T-helper 2 cell treated with Interferon-gamma antibody and Interleukin-4, amounts not matched to agents 5 μg/mL and 100 μg/mL, for 36 hours (primary cell): ENCODE measurements around the gene EZH2.
A peak's percentile ranks its signal among the peaks of the same experiment; 100 is the strongest.

Source experiments
- DNase-seq: peaks from one replicate; pipeline ENCODE4 v3.0.0; 2021; ENCODE audit warnings: low spot score
- H3K27ac Mint-ChIP-seq: one replicate; pipeline ENCODE4 v1.8.0; 2021; ENCODE audit warnings: mild to moderate bottlenecking, mixed read lengths
- H3K27me3 Mint-ChIP-seq: one replicate; pipeline ENCODE4 v1.8.0; 2021; ENCODE audit warnings: low read depth, mixed read lengths
- H3K36me3 Mint-ChIP-seq: one replicate; pipeline ENCODE4 v1.8.0; 2021; ENCODE audit warnings: low read depth, mixed read lengths
- H3K4me1 Mint-ChIP-seq: one replicate; pipeline ENCODE4 v1.8.0; 2021; ENCODE audit warnings: low read depth, mixed read lengths
- H3K4me3 Mint-ChIP-seq: one replicate; pipeline ENCODE4 v1.8.0; 2022; ENCODE audit warnings: mild to moderate bottlenecking, moderate library complexity, mixed read lengths
- H3K9me3 Mint-ChIP-seq: one replicate; pipeline ENCODE4 v1.8.0; 2021; ENCODE audit warnings: mixed read lengths

The EZH2 gene

DNA sequence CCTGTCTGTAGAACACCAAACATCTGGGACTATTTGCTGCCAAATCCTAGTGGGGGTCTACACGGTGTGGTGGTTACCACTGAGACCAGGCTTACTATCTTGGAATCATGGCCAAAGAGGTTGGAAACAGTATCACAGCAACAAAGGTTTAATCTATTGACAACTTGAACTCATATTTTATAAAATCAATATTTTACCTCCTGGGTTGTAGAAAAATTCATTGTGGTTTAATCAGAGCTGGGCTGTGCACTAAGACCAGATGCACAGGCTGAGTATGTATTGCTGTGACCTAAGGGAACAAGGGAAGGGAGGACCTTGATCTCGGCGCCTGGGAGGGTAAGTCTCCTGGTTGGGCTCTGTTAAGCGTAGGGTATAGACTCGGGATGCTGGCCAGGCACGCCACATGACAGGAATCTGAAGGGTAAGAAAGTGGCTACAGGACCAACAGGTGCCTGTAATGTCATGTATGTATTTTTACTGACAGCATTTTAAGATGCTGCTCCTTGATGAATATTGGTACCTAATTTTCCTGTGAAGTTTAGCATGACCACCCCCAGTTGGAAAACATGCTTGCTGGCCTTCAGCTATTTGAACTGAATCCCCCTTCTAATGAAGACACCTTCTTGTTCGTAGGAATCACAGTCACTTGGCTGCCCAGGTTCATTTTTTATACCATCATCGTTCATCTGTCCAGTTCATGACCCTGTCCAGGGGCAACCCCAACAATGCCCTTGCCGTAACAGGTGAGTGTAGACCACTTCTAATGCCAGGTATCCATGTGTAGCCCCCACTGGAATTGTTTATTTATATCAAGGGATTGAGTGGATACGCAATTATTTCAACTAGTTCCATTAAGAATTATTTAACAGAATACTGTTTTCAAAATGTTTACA lies 79.5 kb downstream of the EZH2 start:
- Mint-ChIP-seq H3K4me3 (no peak overlapping the region), H3K4me1 (no peaks in the 10 kb centered on the region), H3K27ac (no peak overlapping the region), H3K36me3 (peaks cover 45% of the 10 kb centered on the region), H3K9me3 (no peaks in the 10 kb centered on the region), H3K27me3 (no peaks in the 10 kb centered on the region)
- DNase-seq = no peak

DNA sequence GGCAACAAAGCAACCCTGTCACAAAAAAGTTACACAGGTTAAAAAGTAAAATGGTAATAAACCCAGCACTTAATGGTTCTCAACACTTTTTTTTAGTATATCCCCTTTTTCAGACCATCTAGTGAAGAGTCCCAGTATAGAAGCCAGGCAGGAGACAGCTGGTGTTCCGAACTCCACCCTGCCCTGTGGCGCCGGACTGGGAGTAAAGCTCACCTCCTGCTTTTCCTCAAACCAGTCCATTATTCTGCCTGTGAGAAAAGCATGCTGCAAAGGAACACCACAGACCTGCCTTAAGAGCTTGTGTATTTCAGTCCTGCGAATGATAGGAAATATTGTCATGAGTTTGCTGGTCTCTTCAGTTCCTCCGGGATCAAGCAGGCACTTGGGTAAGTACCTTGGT lies 81.0 kb downstream of the EZH2 start:
- H3K4me1 Mint-ChIP-seq = no peaks in the 10 kb centered on the region
- peaks cover 46% of the 10 kb centered on the region for H3K36me3 Mint-ChIP-seq
- H3K4me3 Mint-ChIP-seq = no peak overlapping the region
- H3K27ac Mint-ChIP-seq = no peak overlapping the region
- DNase-seq = no peak
- no peaks in the 10 kb centered on the region for H3K27me3 Mint-ChIP-seq
- H3K9me3 Mint-ChIP-seq = no peaks in the 10 kb centered on the region

DNA sequence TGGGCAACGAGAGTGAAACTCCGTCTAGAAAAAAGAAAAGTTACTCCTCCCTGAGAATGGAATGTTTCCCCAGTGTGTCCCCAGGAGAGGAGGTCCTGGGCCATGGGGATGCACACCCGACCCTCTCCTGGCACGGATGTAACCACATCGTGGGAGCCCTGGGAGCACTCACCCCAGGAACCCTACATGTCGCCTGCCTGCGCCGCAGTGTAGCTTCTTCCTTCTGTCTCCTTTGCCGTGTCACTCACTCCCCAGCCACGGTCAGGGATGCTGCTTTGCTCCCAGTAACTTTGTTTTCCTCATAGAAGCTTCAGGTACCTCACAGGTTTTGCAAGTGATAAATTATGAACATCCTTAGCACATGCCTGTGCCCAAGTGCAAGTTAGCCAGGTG lies 82.0 kb downstream of the EZH2 start:
- H3K36me3 Mint-ChIP-seq = peaks cover 44% of the 10 kb centered on the region
- no peak for DNase-seq
- H3K4me3 Mint-ChIP-seq = no peak overlapping the region
- H3K27ac Mint-ChIP-seq = no peak overlapping the region
- no peaks in the 10 kb centered on the region for H3K27me3 Mint-ChIP-seq
- H3K9me3 Mint-ChIP-seq = no peaks in the 10 kb centered on the region
- no peaks in the 10 kb centered on the region for H3K4me1 Mint-ChIP-seq

DNA sequence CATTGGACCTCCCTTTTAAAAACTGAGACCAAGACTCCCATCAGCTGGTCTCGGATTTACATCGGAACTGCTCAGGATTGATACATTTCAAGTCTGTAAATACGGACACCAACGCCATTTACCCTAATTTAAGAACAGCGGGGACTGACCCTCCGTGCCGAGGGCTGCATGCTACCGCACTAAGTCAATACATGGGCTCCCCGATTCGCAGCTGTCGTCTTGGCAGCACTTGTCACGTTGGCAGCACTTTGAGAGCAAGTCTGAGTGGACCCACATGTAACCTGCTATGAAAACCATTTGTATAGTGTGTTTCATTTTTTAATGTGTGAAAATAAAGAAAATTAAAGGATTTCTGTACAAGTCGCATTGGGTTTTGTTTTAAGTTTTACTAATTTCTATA lies 83.4 kb downstream of the EZH2 start:
- Mint-ChIP-seq H3K4me1 (no peaks in the 10 kb centered on the region), H3K27me3 (no peaks in the 10 kb centered on the region), H3K36me3 (peaks cover 45% of the 10 kb centered on the region), H3K4me3 (no peak overlapping the region), H3K9me3 (no peaks in the 10 kb centered on the region), H3K27ac (no peak overlapping the region)
- DNase-seq = no peak

DNA sequence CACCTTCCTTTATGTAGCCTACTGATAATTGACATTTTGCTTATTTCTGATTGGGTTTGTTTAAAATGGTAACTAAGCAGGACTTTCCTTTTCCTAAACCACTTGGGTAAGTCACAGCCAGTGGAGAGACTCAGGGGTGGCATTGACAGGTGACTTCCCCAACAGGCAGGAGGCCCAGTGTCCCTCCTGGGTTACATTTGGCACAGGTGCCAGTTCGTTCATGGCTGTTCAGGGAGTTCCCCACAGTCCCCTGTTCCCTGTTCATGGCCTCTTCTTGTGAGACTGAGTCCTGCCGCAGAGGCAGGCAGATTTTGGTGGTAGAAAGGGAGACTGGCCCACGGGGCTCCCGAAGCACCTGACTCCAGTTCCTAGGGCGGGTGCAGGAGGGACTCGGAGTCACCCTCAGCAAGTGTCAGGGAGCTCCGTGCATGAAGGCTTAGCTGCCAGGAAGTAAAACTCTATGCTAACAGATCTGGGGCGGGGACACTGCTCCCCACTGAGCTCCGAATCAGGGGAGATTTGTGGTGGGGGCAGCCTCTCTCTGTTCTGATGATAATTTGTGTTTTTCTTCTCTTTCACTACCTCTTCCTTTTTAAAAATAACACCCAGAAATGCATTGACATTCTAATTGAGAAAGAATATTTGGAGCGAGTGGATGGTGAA lies 84.1 kb downstream of the EZH2 start:
- H3K27me3 Mint-ChIP-seq = no peaks in the 10 kb centered on the region
- H3K4me3 Mint-ChIP-seq = no peak overlapping the region
- no peak for DNase-seq
- H3K9me3 Mint-ChIP-seq = no peaks in the 10 kb centered on the region
- no peaks in the 10 kb centered on the region for H3K4me1 Mint-ChIP-seq
- H3K36me3 Mint-ChIP-seq = peaks cover 45% of the 10 kb centered on the region
- H3K27ac Mint-ChIP-seq = peak overlapping the region; percentile 20

DNA sequence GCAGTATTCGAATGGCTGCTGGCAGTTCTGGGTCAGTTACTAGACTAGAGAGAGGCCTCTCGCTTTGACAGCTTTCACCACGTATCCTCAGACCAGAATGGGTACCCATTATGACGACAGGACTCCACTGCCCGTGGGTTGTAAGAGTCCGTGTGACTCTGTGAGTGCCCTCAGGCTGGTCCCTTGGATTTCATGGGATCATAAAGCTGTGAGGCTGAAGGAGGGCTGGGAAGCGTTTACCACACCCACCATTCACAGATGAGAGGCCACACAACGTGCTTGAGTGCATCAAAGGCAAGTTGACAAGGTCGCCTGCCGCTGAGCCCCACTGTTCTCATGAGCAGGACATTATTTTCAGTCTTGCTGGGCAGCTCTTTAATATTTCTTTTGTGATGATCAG lies 87.2 kb downstream of the EZH2 start:
- H3K9me3 Mint-ChIP-seq = peaks cover 5% of the 10 kb centered on the region
- no peak overlapping the region for H3K4me3 Mint-ChIP-seq
- H3K27ac Mint-ChIP-seq = no peak overlapping the region
- H3K4me1 Mint-ChIP-seq = peaks cover 4% of the 10 kb centered on the region
- H3K27me3 Mint-ChIP-seq = no peaks in the 10 kb centered on the region
- H3K36me3 Mint-ChIP-seq = peaks cover 66% of the 10 kb centered on the region
- no peak for DNase-seq

DNA sequence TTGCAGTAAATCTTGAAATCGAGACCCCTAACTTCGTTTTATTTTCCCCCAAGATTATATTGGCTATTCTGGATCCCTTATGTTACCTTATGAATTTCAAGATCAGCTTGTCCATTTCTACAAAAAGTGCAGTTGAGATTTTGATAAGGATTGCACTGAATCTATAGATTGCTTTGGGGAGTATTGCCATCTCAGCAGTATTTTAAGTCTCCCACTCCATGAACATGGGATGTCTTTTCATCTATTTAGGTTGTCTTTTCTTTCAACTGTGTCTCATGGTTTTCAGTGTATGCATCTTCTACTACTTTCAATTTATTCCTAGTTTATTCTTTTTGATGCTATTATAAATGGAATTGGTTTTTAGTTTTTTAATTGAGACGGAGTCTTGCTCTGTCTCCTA lies 89.6 kb downstream of the EZH2 start:
- no peak overlapping the region for H3K4me3 Mint-ChIP-seq
- DNase-seq = no peak
- H3K27ac Mint-ChIP-seq = no peak overlapping the region
- peaks cover 5% of the 10 kb centered on the region for H3K9me3 Mint-ChIP-seq
- peaks cover 4% of the 10 kb centered on the region for H3K4me1 Mint-ChIP-seq
- H3K27me3 Mint-ChIP-seq = no peaks in the 10 kb centered on the region
- H3K36me3 Mint-ChIP-seq = peaks cover 66% of the 10 kb centered on the region

DNA sequence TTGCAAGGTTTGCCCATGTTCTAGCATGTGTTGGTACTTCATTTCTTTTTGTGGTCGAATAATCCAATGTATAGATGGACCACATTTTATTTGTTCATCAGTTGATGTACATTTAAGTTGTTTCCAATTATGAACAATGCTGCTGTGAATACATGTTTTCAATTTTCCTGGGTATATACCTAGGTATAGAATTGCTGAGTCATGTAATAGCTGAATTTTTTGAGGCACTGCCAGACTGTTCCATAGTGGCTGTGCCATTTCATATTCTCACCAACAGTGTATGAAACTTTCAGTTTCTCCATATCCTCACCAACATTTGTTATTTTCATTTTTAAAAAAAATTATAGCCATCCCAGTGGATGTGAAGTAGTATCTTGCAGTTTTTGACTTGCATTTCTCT lies 90.5 kb downstream of the EZH2 start:
- H3K27me3 Mint-ChIP-seq = no peaks in the 10 kb centered on the region

DNA sequence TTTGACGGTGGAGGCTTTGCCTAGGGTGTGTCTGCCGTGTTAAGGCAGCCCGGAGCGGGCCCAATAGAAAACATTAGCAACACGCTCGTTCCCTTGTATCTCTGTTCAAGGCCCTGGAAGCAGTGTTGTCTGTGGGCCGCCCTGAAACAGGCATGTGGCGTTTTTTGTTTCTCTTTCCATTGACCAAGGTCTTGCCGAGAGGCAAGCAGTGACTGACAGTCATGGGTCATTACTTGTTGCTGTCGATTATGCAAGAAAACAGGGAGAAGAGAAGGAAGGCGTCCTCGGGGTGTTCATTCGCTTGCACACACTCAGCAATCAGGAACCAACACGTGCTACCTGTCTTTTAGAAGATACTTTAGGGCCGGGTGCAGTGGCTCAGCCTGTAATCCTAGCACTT lies 92.5 kb downstream of the EZH2 start:
- H3K9me3 Mint-ChIP-seq = peaks cover 5% of the 10 kb centered on the region
- no peaks in the 10 kb centered on the region for H3K27me3 Mint-ChIP-seq
- DNase-seq = no peak
- peaks cover 4% of the 10 kb centered on the region for H3K4me1 Mint-ChIP-seq
- no peak overlapping the region for H3K27ac Mint-ChIP-seq
- peaks cover 72% of the 10 kb centered on the region for H3K36me3 Mint-ChIP-seq
- no peak overlapping the region for H3K4me3 Mint-ChIP-seq

More for the DNA sequence above, 90.5 kb downstream of the EZH2 start:
- H3K4me1 Mint-ChIP-seq = peaks cover 4% of the 10 kb centered on the region
- H3K36me3 Mint-ChIP-seq = peaks cover 65% of the 10 kb centered on the region
- no peak for DNase-seq
- H3K4me3 Mint-ChIP-seq = no peak overlapping the region
- H3K27ac Mint-ChIP-seq = peak overlapping the region; percentile 59
- H3K9me3 Mint-ChIP-seq = peaks cover 5% of the 10 kb centered on the region

DNA sequence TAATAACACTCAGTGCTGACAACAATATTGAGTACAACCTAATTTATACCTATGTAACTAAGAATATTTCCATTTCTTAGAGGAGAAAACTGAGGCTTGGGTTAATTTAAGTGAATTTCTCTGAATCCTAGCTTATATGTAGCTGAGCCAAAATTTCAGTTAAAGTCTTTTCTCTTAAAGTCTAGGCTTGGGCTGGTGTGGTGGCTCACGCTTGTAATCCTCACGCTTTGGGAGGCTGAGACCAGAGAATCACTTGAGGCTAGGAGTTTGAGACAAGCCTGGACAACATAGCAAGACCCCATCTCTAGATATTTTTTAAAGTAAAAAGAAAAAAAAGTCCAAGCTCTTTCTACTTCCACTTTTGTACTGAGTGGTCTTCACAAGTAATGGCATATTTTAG lies 93.2 kb downstream of the EZH2 start:
- Mint-ChIP-seq H3K36me3 (peaks cover 71% of the 10 kb centered on the region), H3K9me3 (peaks cover 5% of the 10 kb centered on the region), H3K27ac (no peak overlapping the region), H3K27me3 (no peaks in the 10 kb centered on the region), H3K4me3 (no peak overlapping the region), H3K4me1 (peaks cover 4% of the 10 kb centered on the region)
- DNase-seq = no peak

DNA sequence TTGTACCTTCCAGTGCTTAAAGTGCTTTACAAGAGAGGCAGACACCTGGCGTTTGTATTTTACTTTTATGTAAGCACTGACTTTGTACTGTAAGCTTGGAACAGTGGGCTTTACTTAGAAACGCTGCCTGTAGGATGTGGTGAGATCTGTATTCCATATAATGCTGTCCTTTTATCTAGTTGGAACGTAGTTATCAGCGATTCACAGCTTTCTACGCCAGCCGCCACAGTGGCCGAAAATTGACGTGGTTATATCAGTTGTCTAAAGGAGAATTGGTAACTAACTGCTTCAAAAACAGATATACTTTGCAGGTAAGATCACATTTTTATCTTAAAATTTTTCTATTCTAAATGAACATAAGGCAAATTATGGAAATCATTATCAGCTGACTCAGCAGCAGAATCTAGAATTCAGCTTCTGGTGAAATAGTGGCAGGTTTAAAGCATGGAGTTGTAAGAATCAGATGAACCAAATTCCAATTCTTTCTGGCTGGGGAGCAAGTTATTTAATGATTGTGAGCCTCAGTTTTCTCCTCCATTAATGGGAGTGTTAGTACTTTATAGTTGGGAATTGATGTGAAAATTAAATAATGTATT lies 93.9 kb downstream of the EZH2 start:
- no peak overlapping the region for H3K27ac Mint-ChIP-seq
- no peaks in the 10 kb centered on the region for H3K27me3 Mint-ChIP-seq
- no peak overlapping the region for H3K4me3 Mint-ChIP-seq
- H3K36me3 Mint-ChIP-seq = peaks cover 71% of the 10 kb centered on the region
- peaks cover 5% of the 10 kb centered on the region for H3K9me3 Mint-ChIP-seq
- no peak for DNase-seq
- peaks cover 4% of the 10 kb centered on the region for H3K4me1 Mint-ChIP-seq

DNA sequence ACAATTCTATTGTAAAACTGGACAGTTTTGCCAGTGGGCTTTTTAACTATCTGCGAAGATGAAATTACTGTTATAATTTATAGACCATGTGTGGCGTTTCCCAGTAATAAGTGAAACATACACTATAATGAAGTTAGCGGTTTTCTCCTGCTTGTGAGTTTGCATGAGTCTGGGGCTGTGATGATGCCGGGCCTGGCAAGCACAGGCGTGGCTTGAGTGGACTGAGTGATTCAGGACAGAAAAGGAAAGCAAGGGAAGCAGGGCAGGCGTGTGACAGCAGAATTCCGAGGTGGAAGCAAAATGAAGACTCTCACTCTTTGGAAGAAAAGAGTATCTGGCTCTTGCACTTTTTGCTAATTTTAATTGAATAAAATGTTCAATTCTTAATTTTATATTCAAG lies 94.9 kb downstream of the EZH2 start:
- Mint-ChIP-seq H3K9me3 (peaks cover 5% of the 10 kb centered on the region), H3K4me1 (peaks cover 4% of the 10 kb centered on the region), H3K27ac (no peak overlapping the region), H3K36me3 (peaks cover 66% of the 10 kb centered on the region), H3K27me3 (no peaks in the 10 kb centered on the region), H3K4me3 (no peak overlapping the region)
- DNase-seq = no peak

DNA sequence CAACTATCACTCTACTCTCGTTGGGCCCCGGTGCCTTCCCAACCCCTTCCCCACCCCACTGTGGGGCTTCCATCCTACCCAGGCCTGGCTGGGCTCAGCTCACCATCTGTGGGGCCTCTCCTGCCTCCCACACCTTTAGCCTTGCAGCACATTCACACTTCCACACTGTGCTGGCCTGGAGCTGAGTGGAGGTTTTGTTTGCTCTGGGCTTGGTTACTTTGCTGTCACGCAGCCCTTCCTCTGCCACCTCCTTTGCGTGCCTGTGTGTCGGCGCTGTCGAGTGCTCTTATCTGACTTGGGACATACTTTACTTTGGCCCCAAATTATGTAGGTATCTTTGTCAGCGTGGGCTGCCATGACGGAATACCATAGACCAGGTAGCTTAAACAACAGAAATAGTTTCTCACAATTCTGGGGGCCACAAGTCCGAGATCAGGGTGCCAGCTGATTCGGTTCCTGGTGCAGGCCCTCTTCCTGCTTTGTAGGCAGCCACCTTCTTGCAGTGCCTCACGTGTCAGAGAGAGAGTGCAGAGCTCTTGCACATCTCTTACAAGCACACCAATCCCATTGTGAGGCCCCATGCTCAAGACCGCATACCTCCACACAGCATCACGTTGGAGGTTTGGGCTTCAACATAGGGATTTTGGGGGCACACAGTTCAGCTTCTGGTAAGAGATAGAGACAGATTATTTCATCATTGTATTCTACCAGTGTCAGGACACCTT lies 96.4 kb downstream of the EZH2 start:
- H3K4me1 Mint-ChIP-seq = no peaks in the 10 kb centered on the region
- no peaks in the 10 kb centered on the region for H3K9me3 Mint-ChIP-seq
- H3K27me3 Mint-ChIP-seq = no peaks in the 10 kb centered on the region
- H3K36me3 Mint-ChIP-seq = peaks cover 61% of the 10 kb centered on the region
- DNase-seq = no peak
- no peak overlapping the region for H3K27ac Mint-ChIP-seq
- H3K4me3 Mint-ChIP-seq = no peak overlapping the region
